Thyroid gland (tissue), 4 donors: ENCODE data around the gene STK32B.

ENCODE experiments used
- POLR2A ChIP-seq, 2 donors: fragments of 450-650 bp; IDR thresholded peaks; one replicate each; pipeline ENCODE4 v1.6.1; 2017; ENCODE audit warnings: antibody characterized with exemption in 2 of 2, mild to moderate bottlenecking in 2 of 2, moderate library complexity in 1 of 2
- TF ChIP-seq, protein P1 (sequence below), 6 experiments: fragments of 200-600 bp in 3 of 6; fragments of 450-650 bp in 3 of 6; sonication (generic) in 3 of 6; IDR thresholded peaks; one replicate each; pipeline ENCODE4 v1.5.1; 2016 to 2019; ENCODE audit warnings: antibody characterized with exemption in 6 of 6, mild to moderate bottlenecking in 2 of 6, inconsistent platforms in 1 of 6, moderate library complexity in 1 of 6

DNA sequence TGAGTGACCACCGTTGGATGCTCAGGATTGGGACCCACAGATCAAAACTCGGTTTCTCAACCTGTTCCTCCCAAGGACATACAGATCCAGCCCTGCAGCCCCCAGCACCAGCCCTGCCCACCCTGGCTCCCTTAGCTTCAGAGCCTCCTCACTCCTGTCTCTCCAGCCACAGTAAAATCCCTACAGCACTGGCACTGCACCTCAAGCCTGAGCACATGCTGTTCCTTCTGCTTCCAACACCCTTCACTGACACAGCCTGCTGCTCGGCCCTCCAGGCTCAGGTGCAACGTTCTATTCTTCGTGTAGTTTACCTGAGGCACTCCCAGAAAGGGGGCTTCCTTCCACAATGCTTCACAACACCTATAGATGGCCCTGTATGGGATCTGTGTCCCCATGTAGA, 493.5 kb downstream of the STK32B start:
- TF ChIP-seq POLR2A (IDR thresholded peaks at IDR 0.05): no peak
- TF ChIP-seq, protein P1, sequence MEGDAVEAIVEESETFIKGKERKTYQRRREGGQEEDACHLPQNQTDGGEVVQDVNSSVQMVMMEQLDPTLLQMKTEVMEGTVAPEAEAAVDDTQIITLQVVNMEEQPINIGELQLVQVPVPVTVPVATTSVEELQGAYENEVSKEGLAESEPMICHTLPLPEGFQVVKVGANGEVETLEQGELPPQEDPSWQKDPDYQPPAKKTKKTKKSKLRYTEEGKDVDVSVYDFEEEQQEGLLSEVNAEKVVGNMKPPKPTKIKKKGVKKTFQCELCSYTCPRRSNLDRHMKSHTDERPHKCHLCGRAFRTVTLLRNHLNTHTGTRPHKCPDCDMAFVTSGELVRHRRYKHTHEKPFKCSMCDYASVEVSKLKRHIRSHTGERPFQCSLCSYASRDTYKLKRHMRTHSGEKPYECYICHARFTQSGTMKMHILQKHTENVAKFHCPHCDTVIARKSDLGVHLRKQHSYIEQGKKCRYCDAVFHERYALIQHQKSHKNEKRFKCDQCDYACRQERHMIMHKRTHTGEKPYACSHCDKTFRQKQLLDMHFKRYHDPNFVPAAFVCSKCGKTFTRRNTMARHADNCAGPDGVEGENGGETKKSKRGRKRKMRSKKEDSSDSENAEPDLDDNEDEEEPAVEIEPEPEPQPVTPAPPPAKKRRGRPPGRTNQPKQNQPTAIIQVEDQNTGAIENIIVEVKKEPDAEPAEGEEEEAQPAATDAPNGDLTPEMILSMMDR (IDR thresholded peaks at IDR 0.05): no peak
